ENCODE measurements around the gene PTCD1. TPM values are rescaled to one million over a fixed set of nuclear protein-coding genes. Genes with fewer than 3 reads are reported as not detected.

PTCD1 gene
- total and polyA plus RNA-seq, 3 donors from 2014 or later = 6.1 to 14.4 (median 13.6) TPM

DNA sequence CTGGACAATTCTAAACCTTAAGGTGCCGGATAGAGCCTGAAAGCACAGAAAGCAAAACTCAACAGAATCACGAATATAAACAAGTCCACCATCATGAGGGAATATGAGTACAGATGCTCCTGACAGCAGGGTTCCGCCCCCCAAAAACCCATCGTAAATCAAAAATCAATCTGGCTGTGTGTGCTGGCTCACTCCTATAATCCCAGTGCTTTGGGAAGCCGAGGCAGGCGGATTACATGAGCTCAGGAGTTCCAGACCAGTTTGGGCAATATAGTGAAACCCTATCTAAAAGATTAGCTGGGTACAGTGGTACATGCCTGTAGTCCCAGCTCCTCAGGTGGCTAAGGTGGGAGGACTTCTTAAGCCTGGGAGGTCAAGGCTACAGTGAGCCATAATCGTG lies 17.6 kb downstream of the PTCD1 start:
- Histone ChIP-seq H3K27ac (no peak overlapping the region), H3K36me3 (ENCODE audit: low read depth, missing control alignments) (peaks cover 3% of the 10 kb centered on the region), H3K9me3 (no peaks in the 10 kb centered on the region), H3K27me3 (no peaks in the 10 kb centered on the region), H3K4me3 (no peak overlapping the region), H3K4me1 (no peaks in the 10 kb centered on the region)
- DNase-seq = no peak
- 77 to 81% methylated on average over 7 of the region's 7 CpGs for WGBS, 2 donors
- intact Hi-C loops (cut with DNase I; ENCODE audit: low total_unique reads) = no loop called here
- TF ChIP-seq, protein P1, sequence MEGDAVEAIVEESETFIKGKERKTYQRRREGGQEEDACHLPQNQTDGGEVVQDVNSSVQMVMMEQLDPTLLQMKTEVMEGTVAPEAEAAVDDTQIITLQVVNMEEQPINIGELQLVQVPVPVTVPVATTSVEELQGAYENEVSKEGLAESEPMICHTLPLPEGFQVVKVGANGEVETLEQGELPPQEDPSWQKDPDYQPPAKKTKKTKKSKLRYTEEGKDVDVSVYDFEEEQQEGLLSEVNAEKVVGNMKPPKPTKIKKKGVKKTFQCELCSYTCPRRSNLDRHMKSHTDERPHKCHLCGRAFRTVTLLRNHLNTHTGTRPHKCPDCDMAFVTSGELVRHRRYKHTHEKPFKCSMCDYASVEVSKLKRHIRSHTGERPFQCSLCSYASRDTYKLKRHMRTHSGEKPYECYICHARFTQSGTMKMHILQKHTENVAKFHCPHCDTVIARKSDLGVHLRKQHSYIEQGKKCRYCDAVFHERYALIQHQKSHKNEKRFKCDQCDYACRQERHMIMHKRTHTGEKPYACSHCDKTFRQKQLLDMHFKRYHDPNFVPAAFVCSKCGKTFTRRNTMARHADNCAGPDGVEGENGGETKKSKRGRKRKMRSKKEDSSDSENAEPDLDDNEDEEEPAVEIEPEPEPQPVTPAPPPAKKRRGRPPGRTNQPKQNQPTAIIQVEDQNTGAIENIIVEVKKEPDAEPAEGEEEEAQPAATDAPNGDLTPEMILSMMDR (IDR thresholded peaks at IDR 0.05) = no peak
- TF ChIP-seq POLR2A (IDR thresholded peaks at IDR 0.05) = no peak

DNA sequence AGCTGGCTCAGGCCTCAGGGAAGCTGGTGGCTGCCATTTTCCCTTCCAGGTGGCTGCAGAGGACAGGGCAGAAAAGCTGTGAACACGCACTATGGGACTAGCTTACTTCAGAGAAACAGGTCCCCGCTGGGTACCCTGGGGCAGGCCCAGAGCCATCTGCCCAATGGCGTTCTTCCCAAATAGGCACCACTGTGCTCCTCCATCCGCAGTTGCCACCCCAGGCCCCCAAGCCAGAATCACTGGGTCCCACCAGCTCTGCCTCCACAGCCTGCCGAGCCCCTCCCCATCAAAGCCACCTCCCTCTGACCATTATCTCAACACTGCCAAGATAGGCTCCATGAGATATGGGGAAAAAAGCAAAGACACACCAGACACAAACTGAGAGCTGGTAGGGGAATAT lies 18.4 kb downstream of the PTCD1 start:
- no peak for DNase-seq
- TF ChIP-seq POLR2A (IDR thresholded peaks at IDR 0.05) = no peak
- TF ChIP-seq, protein P1 (IDR thresholded peaks at IDR 0.05) = no peak
- peaks cover 3% of the 10 kb centered on the region for H3K36me3 ChIP-seq (ENCODE audit: low read depth, missing control alignments)
- no peak overlapping the region for H3K27ac ChIP-seq
- WGBS, 2 donors = 79 to 89% methylated on average over 5 of the region's 5 CpGs
- H3K27me3 ChIP-seq = no peaks in the 10 kb centered on the region
- H3K9me3 ChIP-seq = no peaks in the 10 kb centered on the region
- peak overlapping the region; percentile 3 to 9 for H3K4me3 ChIP-seq
- intact Hi-C loops (cut with DNase I; ENCODE audit: low total_unique reads) = no loop called here
- no peaks in the 10 kb centered on the region for H3K4me1 ChIP-seq

DNA sequence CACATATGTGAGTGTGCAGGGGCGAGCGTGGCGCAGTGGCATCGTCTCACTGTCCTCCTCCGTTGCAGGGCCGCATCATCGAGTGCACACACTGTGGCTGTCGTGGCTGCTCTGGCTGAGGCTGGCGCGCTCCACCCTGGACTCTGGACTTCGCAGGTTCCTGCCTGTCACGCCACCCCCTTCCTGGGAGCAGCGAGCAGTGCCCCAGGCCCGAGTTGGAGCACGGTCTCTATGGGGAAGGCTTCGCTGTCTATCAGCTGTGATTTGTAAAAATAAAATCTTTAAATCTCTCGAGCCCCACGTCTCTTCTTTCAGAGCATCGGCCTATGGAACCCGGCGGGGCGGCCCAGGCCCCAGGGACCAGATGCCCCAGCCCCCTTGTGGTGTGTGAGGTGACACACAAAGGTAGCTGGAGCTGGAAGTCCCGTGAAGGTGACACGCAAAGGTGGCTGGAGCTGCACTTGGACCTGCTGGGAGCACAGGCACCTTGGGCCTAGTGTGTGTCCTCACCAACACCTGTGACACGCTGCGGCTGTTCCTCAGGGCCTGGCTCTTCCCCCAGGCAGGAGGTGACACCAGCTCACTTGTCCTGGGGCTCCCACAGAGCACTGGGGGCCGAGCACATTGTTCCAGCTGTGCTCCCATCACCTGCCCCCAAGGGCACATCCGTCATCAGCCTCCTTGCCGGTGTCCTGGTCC lies 19.1 kb downstream of the PTCD1 start:
- TF ChIP-seq, protein P1 (IDR thresholded peaks at IDR 0.05) = no peak
- no peak for TF ChIP-seq POLR2A (IDR thresholded peaks at IDR 0.05)
- Histone ChIP-seq H3K9me3 (no peaks in the 10 kb centered on the region), H3K36me3 (ENCODE audit: low read depth, missing control alignments) (peaks cover 3% of the 10 kb centered on the region), H3K4me1 (no peaks in the 10 kb centered on the region), H3K27ac (no peak overlapping the region), H3K27me3 (no peaks in the 10 kb centered on the region), H3K4me3 (peak overlapping the region in 1 of 2 donors; percentile 3)
- DNase-seq = no peak
- intact Hi-C loops (cut with DNase I; ENCODE audit: low total_unique reads) = no loop called here
- 89 to 90% methylated on average over 13 to 29 of the region's 29 CpGs for WGBS, 2 donors

DNA sequence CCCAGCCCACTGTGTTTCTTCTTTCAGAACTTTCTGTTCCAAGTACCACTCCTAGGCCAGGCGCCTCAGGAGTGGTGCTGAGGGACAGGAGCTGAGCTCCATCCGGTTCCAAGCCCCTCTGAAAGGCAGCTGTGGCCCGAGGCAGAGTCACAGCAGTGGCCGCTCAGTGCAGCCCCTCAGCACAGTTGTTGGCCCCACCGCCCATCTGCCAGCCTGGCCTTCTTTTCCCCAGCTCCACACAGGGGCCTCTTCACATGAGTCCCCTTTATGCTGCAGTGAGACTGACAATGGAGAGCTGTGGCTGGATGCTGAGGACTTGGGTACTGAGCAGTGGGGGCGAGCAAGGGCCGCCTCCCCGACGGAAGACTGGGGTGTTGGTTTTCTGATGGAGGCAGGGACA lies 20.3 kb downstream of the PTCD1 start:
- TF ChIP-seq, protein P1 (IDR thresholded peaks at IDR 0.05) = no peak
- no peak for TF ChIP-seq POLR2A (IDR thresholded peaks at IDR 0.05)
- H3K9me3 ChIP-seq = no peaks in the 10 kb centered on the region
- peaks cover under 1% of the 10 kb centered on the region for H3K36me3 ChIP-seq (ENCODE audit: low read depth, missing control alignments)
- no peaks in the 10 kb centered on the region for H3K27me3 ChIP-seq
- H3K4me3 ChIP-seq = no peak overlapping the region
- DNase-seq = no peak
- H3K4me1 ChIP-seq = no peaks in the 10 kb centered on the region
- no peak overlapping the region for H3K27ac ChIP-seq
- 89 to 90% methylated on average over 9 of the region's 9 CpGs for WGBS, 2 donors
- intact Hi-C loops (cut with DNase I; ENCODE audit: low total_unique reads) = no loop called here

Data from testis (tissue), 3 donors.